ENCODE data around the gene OR9Q1.

DNA sequence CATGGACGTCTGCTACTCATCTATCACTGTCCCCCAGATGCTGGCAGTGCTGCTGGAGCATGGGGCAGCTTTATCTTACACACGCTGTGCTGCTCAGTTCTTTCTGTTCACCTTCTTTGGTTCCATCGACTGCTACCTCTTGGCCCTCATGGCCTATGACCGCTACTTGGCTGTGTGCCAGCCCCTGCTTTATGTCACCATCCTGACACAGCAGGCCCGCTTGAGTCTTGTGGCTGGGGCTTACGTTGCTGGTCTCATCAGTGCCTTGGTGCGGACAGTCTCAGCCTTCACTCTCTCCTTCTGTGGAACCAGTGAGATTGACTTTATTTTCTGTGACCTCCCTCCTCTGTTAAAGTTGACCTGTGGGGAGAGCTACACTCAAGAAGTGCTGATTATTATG lies 156.0 kb downstream of the OR9Q1 start:
- TF ChIP-seq KLF8 (tag by site-specific recombination; IDR thresholded peaks at IDR 0.05) (no peak), TRIM28 (IDR thresholded peaks at IDR 0.05; ENCODE audit: borderline replicate concordance, low read length) (no peak), ZNF16 (tag by site-specific recombination; IDR thresholded peaks at IDR 0.05; ENCODE audit: low read depth) (no peak), ZNF555 (tag by site-specific recombination; conservative IDR thresholded peaks at IDR 0.05) (no peak), TCF7L2 (IDR thresholded peaks at IDR 0.05; ENCODE audit: borderline replicate concordance, low read depth, low read length) (no peak), SETDB1 (IDR thresholded peaks at IDR 0.05; ENCODE audit: insufficient read length, low read length) (no peak), ZNF624 (tag by site-specific recombination; IDR thresholded peaks at IDR 0.05) (no peak), ZNF707 (tag by site-specific recombination; IDR thresholded peaks at IDR 0.05) (no peak)
- TF ChIP-seq, protein P1, sequence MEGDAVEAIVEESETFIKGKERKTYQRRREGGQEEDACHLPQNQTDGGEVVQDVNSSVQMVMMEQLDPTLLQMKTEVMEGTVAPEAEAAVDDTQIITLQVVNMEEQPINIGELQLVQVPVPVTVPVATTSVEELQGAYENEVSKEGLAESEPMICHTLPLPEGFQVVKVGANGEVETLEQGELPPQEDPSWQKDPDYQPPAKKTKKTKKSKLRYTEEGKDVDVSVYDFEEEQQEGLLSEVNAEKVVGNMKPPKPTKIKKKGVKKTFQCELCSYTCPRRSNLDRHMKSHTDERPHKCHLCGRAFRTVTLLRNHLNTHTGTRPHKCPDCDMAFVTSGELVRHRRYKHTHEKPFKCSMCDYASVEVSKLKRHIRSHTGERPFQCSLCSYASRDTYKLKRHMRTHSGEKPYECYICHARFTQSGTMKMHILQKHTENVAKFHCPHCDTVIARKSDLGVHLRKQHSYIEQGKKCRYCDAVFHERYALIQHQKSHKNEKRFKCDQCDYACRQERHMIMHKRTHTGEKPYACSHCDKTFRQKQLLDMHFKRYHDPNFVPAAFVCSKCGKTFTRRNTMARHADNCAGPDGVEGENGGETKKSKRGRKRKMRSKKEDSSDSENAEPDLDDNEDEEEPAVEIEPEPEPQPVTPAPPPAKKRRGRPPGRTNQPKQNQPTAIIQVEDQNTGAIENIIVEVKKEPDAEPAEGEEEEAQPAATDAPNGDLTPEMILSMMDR (tag by site-specific recombination; IDR thresholded peaks at IDR 0.05), result no peak
